Testis (tissue), 3 donors: ENCODE measurements around the gene AICDA. TPM values are rescaled to one million over a fixed set of nuclear protein-coding genes. Genes with fewer than 3 reads are reported as not detected.
"Not testable (repeated sequence)": the region's sequence is repeated elsewhere in the genome, so short reads cannot be mapped to it uniquely, and the experiment has no call there.

Experiments used
- DNase-seq: peaks from one replicate; pipeline ENCODE4 v3.0.0-alpha.2; 2019
- H3K27ac ChIP-seq, 2 donors: fragments of 200-600 bp; sonication (generic); one replicate each; pipeline ENCODE4 v1.5.1; 2019
- H3K27me3 ChIP-seq: fragments of 200-600 bp; sonication (generic); one replicate; pipeline ENCODE4 v1.5.1; 2019
- H3K36me3 ChIP-seq: fragments of 200-600 bp; sonication (generic); one replicate; pipeline ENCODE4 v1.5.1; 2017; ENCODE audit warnings: low read depth; ENCODE audit errors: missing control alignments
- H3K4me1 ChIP-seq: fragments of 200-600 bp; sonication (generic); one replicate; pipeline ENCODE4 v1.5.1; 2019
- H3K4me3 ChIP-seq, 2 donors: fragments of 200-600 bp; sonication (generic); one replicate each; pipeline ENCODE4 v1.5.1; 2017 to 2019
- H3K9me3 ChIP-seq: fragments of 200-600 bp; sonication (generic); one replicate; pipeline ENCODE4 v1.5.1; 2017
- CTCF ChIP-seq, 3 experiments: fragments of 450-650 bp in 2 of 3; fragments of 200-600 bp in 1 of 3; sonication (generic) in 1 of 3; IDR thresholded peaks; one replicate each; pipeline ENCODE4 v1.5.1; 2016 to 2019; ENCODE audit warnings: antibody characterized with exemption in 3 of 3, mild to moderate bottlenecking in 2 of 3, moderate library complexity in 1 of 3
- POLR2A ChIP-seq: fragments of 450-650 bp; IDR thresholded peaks from one replicate; pipeline ENCODE4 v1.6.1; 2017; ENCODE audit warnings: antibody characterized with exemption, mild to moderate bottlenecking, moderate library complexity
- WGBS, 2 donors: methylation state at CpG; one replicate each; pipeline ENCODE4 v1.1.5; 2018; 5-methylcytosine and 5-hydroxymethylcytosine counted together
- intact Hi-C: fragments of 100-400 bp; cut with DNase I; formaldehyde crosslinking; loops from one replicate; pipeline ENCODE4 v1.15.1; 2023; ENCODE audit warnings: low total_unique reads
- polyA plus RNA-seq: library from polyadenylated mRNA; stranded (reverse); fragments of 350-450 nt; fragmentation: Illumina TruSeq; extraction: RNeasy Lipid Tissue Mini Kit (QIAGEN cat#74804); gene quantifications from one replicate; pipeline ENCODE4 v1.2.3, GENCODE V29; 2014; ENCODE audit warnings: low read depth, low replicate concordance; ENCODE audit not compliant: insufficient read depth
- total RNA-seq, 2 donors: library from RNA; depleted of rRNA; stranded (reverse); fragments of >200 nt; gene quantifications; one replicate each; pipeline ENCODE4 v1.2.3, GENCODE V29; 2016

AICDA gene
- total and polyA plus RNA-seq, 3 donors from 2014 or later: 0.11 TPM; not detected in 2

GRCh38 chr12:8639936-8640335 lies 27.3 kb upstream of the AICDA start:
- Histone ChIP-seq H3K4me1 (no peaks in the 10 kb centered on the region), H3K27ac (no peak overlapping the region), H3K9me3 (no peaks in the 10 kb centered on the region), H3K36me3 (no peaks in the 10 kb centered on the region), H3K27me3 (no peaks in the 10 kb centered on the region), H3K4me3 (no peak overlapping the region)
- intact Hi-C loops: no loop called here
- WGBS, 2 donors: 81 to 93% methylated on average over 2 of the region's 2 CpGs
- TF ChIP-seq CTCF (IDR thresholded peaks at IDR 0.05) (no peak), POLR2A (no peak)
- no peak for DNase-seq

- WGBS, 2 donors: 87 to 94% methylated on average over 4 of the region's 4 CpGs
- Histone ChIP-seq H3K27me3 (no peaks in the 10 kb centered on the region), H3K36me3 (no peaks in the 10 kb centered on the region), H3K9me3 (no peaks in the 10 kb centered on the region), H3K27ac (no peak overlapping the region), H3K4me1 (no peaks in the 10 kb centered on the region), H3K4me3 (no peak overlapping the region)
- DNase-seq: no peak
- TF ChIP-seq CTCF (IDR thresholded peaks at IDR 0.05): no peak
- no peak for TF ChIP-seq POLR2A
- intact Hi-C loops: no loop called here
Measured at GRCh38 chr12:8638951-8639350, 26.3 kb upstream of the AICDA start.

- no peak overlapping the region for H3K4me3 ChIP-seq
- no peak overlapping the region for H3K27ac ChIP-seq
- no peaks in the 10 kb centered on the region for H3K36me3 ChIP-seq
- no peaks in the 10 kb centered on the region for H3K9me3 ChIP-seq
- intact Hi-C loops: no loop called here
- no peaks in the 10 kb centered on the region for H3K4me1 ChIP-seq
- H3K27me3 ChIP-seq: no peaks in the 10 kb centered on the region
- no peak for TF ChIP-seq CTCF (IDR thresholded peaks at IDR 0.05)
- TF ChIP-seq POLR2A: no peak
- DNase-seq: no peak
- 86 to 89% methylated on average over 3 to 4 of the region's 4 CpGs for WGBS, 2 donors
Measured at GRCh38 chr12:8637666-8638065, 25.0 kb upstream of the AICDA start.

- Histone ChIP-seq H3K4me3 (no peak overlapping the region), H3K36me3 (no peaks in the 10 kb centered on the region), H3K9me3 (no peaks in the 10 kb centered on the region), H3K4me1 (no peaks in the 10 kb centered on the region), H3K27ac (no peak overlapping the region), H3K27me3 (no peaks in the 10 kb centered on the region)
- DNase-seq: no peak
- no peak for TF ChIP-seq CTCF (IDR thresholded peaks at IDR 0.05)
- TF ChIP-seq POLR2A: no peak
- intact Hi-C loops: no loop called here
- 96 to 98% methylated on average over 6 to 7 of the region's 7 CpGs for WGBS, 2 donors
Measured at GRCh38 chr12:8637244-8637643, 24.6 kb upstream of the AICDA start.

DNA sequence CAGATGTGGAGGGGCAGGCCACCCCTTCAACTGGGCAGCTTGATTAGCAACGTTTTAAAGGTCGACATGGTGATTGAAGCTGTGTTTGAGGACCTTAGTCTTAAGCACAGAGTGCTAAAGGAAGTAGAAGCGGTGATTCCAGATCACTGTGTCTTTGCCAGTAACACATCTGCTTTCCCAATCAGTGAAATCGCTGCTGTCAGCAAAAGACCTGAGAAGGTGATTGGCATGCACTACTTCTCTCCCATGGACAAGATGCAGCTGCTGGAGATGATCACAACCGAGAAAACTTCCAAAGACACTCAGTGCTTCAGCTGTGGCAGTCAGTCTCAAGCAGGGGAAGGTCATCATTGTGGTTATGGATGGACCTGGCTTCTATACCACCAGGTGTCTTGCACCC lies 23.9 kb upstream of the AICDA start:
- Histone ChIP-seq H3K36me3 (no peaks in the 10 kb centered on the region), H3K9me3 (no peaks in the 10 kb centered on the region), H3K4me1 (no peaks in the 10 kb centered on the region), H3K4me3 (no peak overlapping the region), H3K27ac (no peak overlapping the region), H3K27me3 (no peaks in the 10 kb centered on the region)
- 65 to 68% methylated on average over 5 of the region's 5 CpGs for WGBS, 2 donors
- TF ChIP-seq POLR2A (no peak), CTCF (IDR thresholded peaks at IDR 0.05) (no peak)
- intact Hi-C loops: no loop called here
- DNase-seq: no peak

- H3K4me1 ChIP-seq, H3K27me3 ChIP-seq, DNase-seq, intact Hi-C loops, H3K9me3 ChIP-seq, H3K27ac ChIP-seq, H3K4me3 ChIP-seq, H3K36me3 ChIP-seq: not testable (repeated sequence)
- 49 to 54% methylated on average over 8 of the region's 8 CpGs for WGBS, 2 donors
Measured at GRCh38 chr12:8636007-8636346, 23.3 kb upstream of the AICDA start.

- H3K4me1 ChIP-seq, intact Hi-C loops, H3K9me3 ChIP-seq, H3K4me3 ChIP-seq, H3K27ac ChIP-seq, DNase-seq, H3K36me3 ChIP-seq, H3K27me3 ChIP-seq: not testable (repeated sequence)
- WGBS, 2 donors: 57 to 63% methylated on average over 9 of the region's 9 CpGs
Measured at GRCh38 chr12:8635342-8636006, 22.8 kb upstream of the AICDA start.
